Mucosa of rectum (tissue), 2 donors: Measurements from ENCODE around the gene DNAJB4.
"Not testable (repeated sequence)": the region's sequence is repeated elsewhere in the genome, so short reads cannot be mapped to it uniquely, and the experiment has no call there.

Experiments
- H3K27ac ChIP-seq, 2 donors: one replicate each; pipeline ENCODE4 v1.7.0; 2013; ENCODE audit warnings: inconsistent platforms in 2 of 2, low read depth in 2 of 2, low read length in 2 of 2
- H3K27me3 ChIP-seq, 2 donors: one replicate each; pipeline ENCODE4 v1.7.0; 2013; ENCODE audit warnings: low read length in 2 of 2; ENCODE audit not compliant: control insufficient read depth in 2 of 2, insufficient read depth in 2 of 2
- H3K36me3 ChIP-seq, 2 donors: one replicate each; pipeline ENCODE4 v1.7.0; 2013; ENCODE audit warnings: low read length in 2 of 2; ENCODE audit not compliant: control insufficient read depth in 2 of 2, insufficient read depth in 2 of 2
- H3K4me1 ChIP-seq, 2 donors: one replicate each; pipeline ENCODE4 v1.7.0; 2013; ENCODE audit warnings: low read length in 2 of 2, mild to moderate bottlenecking in 1 of 2; ENCODE audit not compliant: control insufficient read depth in 2 of 2, insufficient read depth in 2 of 2
- H3K4me3 ChIP-seq, 2 donors: one replicate each; pipeline ENCODE4 v1.7.0; 2013; ENCODE audit warnings: low read length in 2 of 2
- H3K9ac ChIP-seq, 2 donors: one replicate each; pipeline ENCODE4 v1.7.0; 2013; ENCODE audit warnings: low read length in 2 of 2, low read depth in 1 of 2, mild to moderate bottlenecking in 1 of 2
- H3K9me3 ChIP-seq, 2 donors: one replicate each; pipeline ENCODE4 v1.7.0; 2013; ENCODE audit warnings: low read length in 2 of 2; ENCODE audit not compliant: control insufficient read depth in 2 of 2
- donor health status: healthy.
- donor health status: Normal muscosa, but diverticular disease.

Gene DNAJB4

GRCh38 chr1:77975907-77976306, 28.8 kb upstream of the DNAJB4 start:
- Histone ChIP-seq H3K36me3 (peaks cover 0 to 4% of the 10 kb centered on the region in 2 donors), H3K27ac (no peak overlapping the region), H3K9ac (peak overlapping the region; percentile 5 to 50), H3K4me3 (peak overlapping the region in 1 of 2 donors; percentile 96), H3K9me3 (no peaks in the 10 kb centered on the region), H3K27me3 (no peaks in the 10 kb centered on the region), H3K4me1 (peaks cover 16 to 17% of the 10 kb centered on the region in 2 donors)

GRCh38 chr1:77976433-77977076, 28.2 kb upstream of the DNAJB4 start:
- Histone ChIP-seq H3K4me1 (peaks cover 16 to 17% of the 10 kb centered on the region in 2 donors), H3K27ac (no peak overlapping the region)

DNA sequence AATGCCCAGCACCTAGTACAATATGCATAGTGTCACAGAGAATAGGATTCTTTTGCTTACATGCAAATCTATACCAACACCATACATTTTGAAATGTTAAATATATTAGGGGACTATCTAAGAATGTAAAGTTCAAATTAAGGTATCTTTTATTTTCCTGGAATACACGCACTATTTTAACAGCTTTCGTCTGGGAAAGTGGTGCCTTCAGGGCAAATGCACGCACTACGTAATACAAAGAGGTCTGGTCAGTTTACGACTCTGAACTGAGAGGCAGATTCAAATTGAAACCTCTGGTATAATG, 26.8 kb upstream of the DNAJB4 start:
- peaks cover 16 to 17% of the 10 kb centered on the region in 2 donors for H3K4me1 ChIP-seq
- no peaks in the 10 kb centered on the region for H3K27me3 ChIP-seq
- H3K9me3 ChIP-seq: no peaks in the 10 kb centered on the region
- peak overlapping the region; percentile 97 to 99 for H3K9ac ChIP-seq
- peak overlapping the region; percentile 96 for H3K4me3 ChIP-seq
- H3K27ac ChIP-seq: peak overlapping the region; percentile 95 to 100
- no peaks in the 10 kb centered on the region for H3K36me3 ChIP-seq

More at GRCh38 chr1:77976433-77977076, 28.2 kb upstream of the DNAJB4 start:
- Histone ChIP-seq H3K36me3 (no peaks in the 10 kb centered on the region), H3K9ac (peak overlapping the region in 1 of 2 donors; percentile 50), H3K9me3 (no peaks in the 10 kb centered on the region), H3K4me3 (peak overlapping the region; percentile 96), H3K27me3 (no peaks in the 10 kb centered on the region)

DNA sequence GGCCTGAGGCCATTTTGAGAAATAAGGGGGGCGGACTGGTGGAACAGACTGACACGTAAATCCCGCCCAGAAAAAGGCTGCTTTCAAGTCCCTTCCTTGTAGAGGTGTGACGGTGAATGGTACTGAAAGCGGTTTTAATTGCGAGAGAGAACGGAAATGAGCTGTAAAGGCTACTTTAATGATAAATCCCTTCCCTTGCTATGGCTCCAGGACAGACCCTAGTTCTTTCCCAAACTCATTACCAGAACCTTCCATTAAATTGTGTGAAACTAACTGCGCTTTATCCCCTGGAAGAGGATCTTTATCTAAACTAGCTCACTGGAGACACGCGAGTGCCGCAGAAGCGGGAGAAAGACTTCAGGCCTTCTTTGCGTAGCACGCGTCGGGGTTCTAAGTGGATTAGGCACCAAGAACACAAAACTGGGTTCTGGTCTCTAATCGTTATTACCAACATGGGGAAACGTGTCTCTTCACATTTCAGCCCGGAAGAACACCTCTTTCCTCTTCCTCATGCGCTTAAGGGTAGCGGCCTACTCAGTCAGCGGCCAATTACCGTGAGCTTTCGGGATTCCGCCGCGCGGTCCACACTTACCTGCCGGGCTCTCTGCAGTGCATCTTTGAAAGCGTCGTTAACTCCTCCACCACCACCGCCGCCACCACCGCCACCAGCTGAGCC, 26.3 kb upstream of the DNAJB4 start:
- peaks cover 16 to 17% of the 10 kb centered on the region in 2 donors for H3K4me1 ChIP-seq

DNA sequence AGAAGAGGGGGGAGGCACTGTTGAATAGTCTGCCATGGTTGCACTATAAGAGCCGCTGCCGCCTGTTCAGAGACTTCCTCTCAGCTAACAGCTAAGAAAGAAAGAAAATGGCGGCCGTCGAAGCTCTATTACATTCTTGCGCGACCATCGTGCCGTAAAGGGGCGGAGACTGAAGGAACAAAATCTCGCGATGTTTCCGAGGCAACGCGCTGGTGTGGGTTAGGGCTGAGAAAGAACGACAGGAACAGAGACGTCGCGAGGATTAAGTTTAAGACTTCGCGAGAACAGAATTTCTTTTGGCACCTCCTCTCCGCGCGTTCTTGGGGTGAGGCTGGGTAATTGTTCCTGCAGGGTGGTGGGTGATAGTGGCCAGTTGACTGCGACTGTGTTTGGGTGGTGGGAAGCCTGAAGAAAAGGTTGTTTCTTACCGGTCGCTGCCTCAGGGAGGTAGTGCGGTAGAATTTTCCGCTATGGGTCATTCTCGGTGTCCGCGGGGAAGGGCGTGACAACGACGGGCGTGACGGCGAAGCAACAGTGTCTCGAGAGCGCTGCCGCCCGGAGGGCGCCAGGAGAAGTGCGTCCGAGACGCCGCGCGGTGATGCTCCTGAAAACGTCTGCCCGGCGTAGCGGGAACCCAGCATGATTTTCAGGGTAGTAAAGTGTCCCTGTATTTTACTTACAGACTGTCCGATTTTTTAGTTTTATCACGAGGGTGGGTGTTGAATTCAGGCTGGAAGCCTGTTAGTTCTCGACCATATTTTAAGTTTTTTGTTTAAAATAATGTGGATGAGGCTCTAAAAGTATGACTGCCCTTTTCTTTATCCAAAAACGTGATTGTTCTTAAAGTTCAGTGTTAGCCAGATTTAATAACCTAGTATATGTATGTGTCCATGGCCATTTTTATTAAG, 25.5 kb upstream of the DNAJB4 start, which contains the start of gene FUBP1:
Gene FUBP1 (minus strand): TSS at position 104 of the 908 bp plus-strand sequence. CDS start 68 bp downstream, at position 36.
- Histone ChIP-seq H3K9ac (peak within 1 kb of the TSS; percentile 97 to 99), H3K9me3 (no peaks in the 10 kb centered on the region), H3K27ac (peak within 1 kb of the TSS; percentile 95 to 100), H3K27me3 (no peaks in the 10 kb centered on the region), H3K4me3 (peak within 1 kb of the TSS; percentile 96), H3K36me3 (no peaks in the 10 kb centered on the region), H3K4me1 (peaks cover 16 to 17% of the 10 kb centered on the region in 2 donors)

More for the DNA sequence above, 26.3 kb upstream of the DNAJB4 start:
- H3K9ac ChIP-seq: peak overlapping the region; percentile 97 to 99
- H3K9me3 ChIP-seq: no peaks in the 10 kb centered on the region
- H3K36me3 ChIP-seq: no peaks in the 10 kb centered on the region
- peak overlapping the region; percentile 96 for H3K4me3 ChIP-seq
- H3K27me3 ChIP-seq: no peaks in the 10 kb centered on the region
- peak overlapping the region; percentile 95 to 100 for H3K27ac ChIP-seq

DNA sequence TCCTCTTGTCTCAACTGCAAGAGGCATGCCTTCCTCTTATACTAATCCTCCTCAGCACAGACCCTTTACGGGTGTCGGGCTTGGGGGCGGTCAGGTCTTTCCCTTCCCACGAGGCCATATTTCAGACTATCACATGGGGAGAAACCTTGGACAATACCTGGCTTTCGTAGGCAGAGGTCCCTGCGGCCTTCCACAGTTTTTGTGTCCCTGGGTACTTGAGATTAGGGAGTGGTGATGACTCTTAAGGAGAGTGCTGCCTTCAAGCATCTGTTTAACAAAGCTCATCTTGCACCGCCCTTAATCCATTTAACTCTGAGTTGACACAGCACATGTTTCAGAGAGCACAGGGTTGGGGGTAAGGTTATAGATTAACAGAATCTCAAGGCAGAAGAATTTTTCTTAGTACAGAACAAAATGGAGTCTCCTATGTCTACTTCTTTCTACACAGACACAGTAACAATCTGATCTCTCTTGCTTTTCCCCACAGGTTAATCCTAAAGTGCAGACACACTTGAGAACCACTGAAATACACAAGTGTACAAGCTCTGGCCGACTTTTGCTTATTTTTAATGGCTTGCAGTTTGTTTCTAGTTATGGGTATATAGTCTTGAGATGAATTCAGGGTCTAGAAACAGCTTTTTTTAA, 21.3 kb upstream of the DNAJB4 start:
- H3K9me3 ChIP-seq, H3K4me3 ChIP-seq, H3K9ac ChIP-seq, H3K27me3 ChIP-seq, H3K4me1 ChIP-seq, H3K36me3 ChIP-seq, H3K27ac ChIP-seq: not testable (repeated sequence)

- no peak overlapping the region for H3K9ac ChIP-seq
- no peaks in the 10 kb centered on the region for H3K36me3 ChIP-seq
- no peaks in the 10 kb centered on the region for H3K27me3 ChIP-seq
- H3K9me3 ChIP-seq: no peaks in the 10 kb centered on the region
- H3K4me1 ChIP-seq: peaks cover 0 to 7% of the 10 kb centered on the region in 2 donors
- H3K27ac ChIP-seq: no peak overlapping the region
- no peak overlapping the region for H3K4me3 ChIP-seq
These were observed 20.8 kb upstream of the DNAJB4 start for GRCh38 chr1:77983997-77984355.

DNA sequence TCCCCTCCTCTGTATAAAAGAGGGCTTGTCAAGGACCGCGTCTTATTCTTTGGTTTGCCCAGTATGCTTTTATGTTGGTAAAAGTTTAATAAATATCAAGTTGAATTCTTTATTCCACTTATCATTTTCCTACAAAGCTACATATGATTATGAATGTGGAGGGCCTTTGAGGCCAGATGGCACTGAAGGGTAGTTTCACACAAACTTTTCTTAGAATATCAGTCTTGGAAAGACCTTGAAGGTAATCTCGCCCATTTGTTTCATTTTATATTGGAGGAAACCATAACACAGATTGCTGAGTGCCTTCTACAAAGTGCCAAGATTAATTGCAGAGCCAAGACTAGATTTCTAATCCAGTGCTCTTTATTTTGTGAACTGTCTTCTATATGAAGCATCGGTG, 20.1 kb upstream of the DNAJB4 start:
- Histone ChIP-seq H3K9me3 (no peaks in the 10 kb centered on the region), H3K4me1 (peaks cover 0 to 7% of the 10 kb centered on the region in 2 donors), H3K27me3 (no peaks in the 10 kb centered on the region), H3K4me3 (no peak overlapping the region), H3K36me3 (no peaks in the 10 kb centered on the region), H3K27ac (no peak overlapping the region), H3K9ac (no peak overlapping the region)

GRCh38 chr1:77986810-77987209, 17.9 kb upstream of the DNAJB4 start:
- Histone ChIP-seq H3K27me3 (no peaks in the 10 kb centered on the region), H3K9ac (no peak overlapping the region), H3K36me3 (no peaks in the 10 kb centered on the region), H3K9me3 (no peaks in the 10 kb centered on the region), H3K4me1 (peaks cover 0 to 2% of the 10 kb centered on the region in 2 donors), H3K4me3 (no peak overlapping the region), H3K27ac (no peak overlapping the region)
